ENCODE data around the gene ANKRD24.
"Not testable (repeated sequence)": the region's sequence is repeated elsewhere in the genome, so short reads cannot be mapped to it uniquely, and the experiment has no call there.

Gene ANKRD24

DNA sequence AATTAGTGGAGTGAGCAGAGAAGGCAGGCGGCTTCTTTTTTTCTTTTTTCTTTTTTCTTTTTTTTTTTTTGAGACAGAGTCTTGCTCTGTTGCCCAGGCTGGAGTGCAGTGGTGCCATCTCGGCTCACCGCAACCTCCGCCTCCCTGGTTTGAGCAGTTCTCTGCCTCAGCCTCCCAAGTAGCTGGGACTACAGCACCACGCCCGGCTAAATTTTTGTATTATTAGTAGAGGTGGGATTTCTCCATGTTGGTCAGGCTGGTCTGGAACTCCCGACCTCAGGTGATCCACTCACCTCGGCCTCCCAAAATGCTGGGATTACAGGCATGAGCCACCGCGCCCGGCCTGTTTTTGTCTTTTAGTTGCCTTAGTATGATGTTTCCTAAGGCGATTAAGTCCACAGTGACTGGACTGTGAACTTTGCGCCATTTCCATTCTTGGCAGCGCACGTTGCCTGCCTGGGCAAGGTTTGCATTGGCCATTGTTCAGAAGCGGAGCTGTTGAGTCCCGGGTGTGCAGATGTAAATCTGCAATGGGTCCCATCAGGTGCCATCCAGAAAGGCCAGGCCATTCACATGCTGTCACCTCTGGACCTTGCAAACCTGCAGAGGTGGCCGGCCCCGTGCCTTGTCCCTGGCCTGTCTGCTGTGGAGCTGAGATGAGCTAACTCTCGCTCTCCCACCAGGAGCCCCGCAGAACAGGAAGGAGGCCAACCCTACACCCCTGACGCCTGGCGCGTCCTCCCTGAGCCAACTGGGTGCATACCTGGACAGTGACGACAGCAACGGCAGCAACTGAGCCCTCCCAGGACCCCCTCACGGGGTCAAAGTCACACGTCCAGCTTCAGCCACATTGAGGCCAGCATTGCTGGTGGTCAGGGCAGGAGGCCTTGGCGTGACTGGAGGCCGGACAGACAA lies 85.7 kb downstream of the ANKRD24 start:
- DNase-seq (ENCODE audit: low read depth in 2 of 2), result no peak

DNA sequence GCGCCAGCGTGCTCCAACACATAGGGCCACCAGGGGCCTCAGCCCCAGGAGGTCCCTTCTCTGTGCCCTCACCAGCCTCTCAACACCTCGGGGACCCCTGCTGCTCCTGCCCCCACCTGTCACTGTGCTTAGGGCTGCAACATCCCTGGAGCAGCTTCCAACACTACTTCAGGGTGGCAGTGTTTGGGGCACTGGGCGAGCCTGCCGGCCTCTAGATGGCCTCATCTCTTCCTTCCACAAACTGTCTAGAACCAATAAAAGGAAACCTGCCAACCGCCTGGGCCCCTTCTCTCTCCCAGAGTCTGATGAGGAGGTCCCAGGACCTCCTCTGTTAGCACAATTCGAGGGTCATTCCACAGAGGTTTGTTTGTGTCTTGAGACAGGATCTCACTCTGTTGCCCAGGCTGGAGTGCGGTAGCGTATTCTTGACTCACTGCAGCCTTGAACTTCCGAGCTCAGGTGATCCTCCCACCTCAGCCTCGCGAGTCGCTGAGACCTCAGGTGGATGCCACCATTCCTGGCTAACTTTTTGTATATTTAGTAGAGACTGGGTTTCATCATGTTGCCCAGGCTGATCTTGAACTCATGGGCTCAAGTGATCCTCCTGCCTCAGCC lies 86.4 kb downstream of the ANKRD24 start:
- no peak for DNase-seq (ENCODE audit: low read depth in 2 of 2)

DNA sequence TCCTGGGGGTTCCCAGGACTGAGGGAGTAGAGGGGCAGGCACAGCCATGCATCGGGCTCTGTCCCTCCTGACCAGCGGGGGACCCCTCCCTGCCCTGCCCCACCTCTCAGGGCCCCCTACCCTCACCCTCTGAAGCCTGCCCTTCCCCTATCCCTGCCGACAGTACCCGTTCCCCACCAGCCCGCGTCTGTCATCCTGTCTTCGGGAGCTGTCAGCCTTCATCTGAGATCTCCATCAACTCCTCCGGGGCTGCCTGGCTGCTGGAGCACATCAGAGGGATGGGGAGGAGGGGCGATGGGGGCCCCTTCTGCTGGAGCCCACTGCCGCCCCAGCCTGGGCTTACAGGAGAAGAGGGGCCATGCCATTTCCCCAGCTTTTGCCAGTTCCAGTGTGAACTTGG lies 90.4 kb downstream of the ANKRD24 start:
- no peak for DNase-seq (ENCODE audit: low read depth in 2 of 2)

GRCh38 chr19:4274321-4274686 lies 91.8 kb downstream of the ANKRD24 start:
- DNase-seq (ENCODE audit: low read depth in 2 of 2), result not testable (repeated sequence)
